ENCODE data around the gene ZBTB40. TPM values are rescaled to one million over a fixed set of nuclear protein-coding genes. Genes with fewer than 3 reads are reported as not detected.

Gene ZBTB40
- polyA plus RNA-seq, 1 of the 3 experiments (the other 2 are of a cell fraction): 5.0 TPM

- Histone ChIP-seq H3K36me3 (replicated peaks in 1 of 2; ENCODE audit: control insufficient read depth in 1 of 2, insufficient read depth in 2 of 2, low read length in 1 of 2) (peaks cover 0 to 4% of the 10 kb centered on the region in 2 experiments), H3K9me2 (no peaks in the 10 kb centered on the region), H3K27me3 (ENCODE audit: insufficient read depth) (no peaks in the 10 kb centered on the region), H2AFZ (ENCODE audit: low read depth) (no peak overlapping the region), H4K20me1 (ENCODE audit: insufficient read depth) (no peaks in the 10 kb centered on the region), H3K4me3 (ENCODE audit: low read depth in 2 of 2, low read length in 1 of 2) (no peak overlapping the region), H3K79me2 (ENCODE audit: insufficient read depth) (peaks cover 4% of the 10 kb centered on the region), H3F3A (replicated peaks; ENCODE audit: insufficient read depth) (no peaks in the 10 kb centered on the region), H3K9ac (no peak overlapping the region), H3K4me2 (no peak overlapping the region), H3K4me1 (ENCODE audit: control insufficient read depth in 1 of 2, insufficient read depth in 2 of 2, low read depth in 1 of 2, low read length in 1 of 2) (peaks cover 0 to 15% of the 10 kb centered on the region in 2 experiments; a peak in 2 of 4 replicates), H3K9me3 (peaks cover 4% of the 10 kb centered on the region; the same call in 1 of the 2 replicates), H3K27ac (ENCODE audit: low read depth in 2 of 2, low read length in 1 of 2) (no peak overlapping the region)
- ChIA-PET POLR2A (no interaction called here), CTCF (interaction anchor here (1.9 kb wide), 1 partner anchor 18 kb away, joined by 4 read pairs; no protein-coding TSS in a partner anchor)
- 93% methylated on average over 5 of the region's 5 CpGs for WGBS (ENCODE audit: low lambda C conversion rate)
- no peak for DNase-seq
- TF ChIP-seq GATA2 (CRISPR knock-in tag; IDR thresholded peaks at IDR 0.05) (no peak), RAD21 (IDR thresholded peaks at IDR 0.05; ENCODE audit: low read length) (no peak), PBX3 (IDR thresholded peaks at IDR 0.05) (no peak), TEAD4 (IDR thresholded peaks at IDR 0.05; ENCODE audit: borderline replicate concordance, insufficient read depth) (no peak), NRF1 (IDR thresholded peaks at IDR 0.05; ENCODE audit: low read depth, low read length) (no peak), MXI1 (IDR thresholded peaks at IDR 0.05; ENCODE audit: low read depth, low read length) (no peak), RCOR1 (IDR thresholded peaks at IDR 0.05; ENCODE audit: low read length) (no peak), CHD2 (IDR thresholded peaks at IDR 0.05; ENCODE audit: low read length, partially characterized antibody) (no peak), SMC3 (IDR thresholded peaks at IDR 0.05; ENCODE audit: low read depth, low read length) (no peak), USF2 (IDR thresholded peaks at IDR 0.05; ENCODE audit: borderline replicate concordance, low read depth, low read length) (no peak), ELF1 (IDR thresholded peaks at IDR 0.05) (no peak), GABPA (IDR thresholded peaks at IDR 0.05; ENCODE audit: low read depth) (no peak), YY1 (IDR thresholded peaks at IDR 0.05; ENCODE audit: low read depth) (no peak), TCF12 (IDR thresholded peaks at IDR 0.05) (no peak), USF1 (IDR thresholded peaks at IDR 0.05; ENCODE audit: borderline replicate concordance, low read depth) (no peak)
Measured at GRCh38 chr1:22476566-22476965, 24.9 kb downstream of the ZBTB40 start.

- no peaks in the 10 kb centered on the region for H4K20me1 ChIP-seq (ENCODE audit: insufficient read depth)
- H3F3A ChIP-seq (replicated peaks; ENCODE audit: insufficient read depth): no peaks in the 10 kb centered on the region
- H3K27me3 ChIP-seq (ENCODE audit: insufficient read depth): no peaks in the 10 kb centered on the region
- H3K9ac ChIP-seq: no peak overlapping the region
- H3K9me3 ChIP-seq: peaks cover 11% of the 10 kb centered on the region
- ChIA-PET POLR2A (no interaction called here), CTCF (no interaction called here)
- no peak overlapping the region for H3K4me2 ChIP-seq
- no peak overlapping the region for H2AFZ ChIP-seq (ENCODE audit: low read depth)
- peaks cover 17% of the 10 kb centered on the region; the same call in 1 of the 2 replicates for H3K79me2 ChIP-seq (ENCODE audit: insufficient read depth)
- H3K36me3 ChIP-seq (replicated peaks in 1 of 2; ENCODE audit: control insufficient read depth in 1 of 2, insufficient read depth in 2 of 2, low read length in 1 of 2): peaks cover 0 to 4% of the 10 kb centered on the region in 2 experiments
- no peak for TF ChIP-seq GATA2 (CRISPR knock-in tag; IDR thresholded peaks at IDR 0.05)
- TF ChIP-seq TAF1 (IDR thresholded peaks at IDR 0.05; ENCODE audit: borderline replicate concordance, low read depth, low read length): no peak
- no peak for TF ChIP-seq EP300 (IDR thresholded peaks at IDR 0.05; ENCODE audit: borderline replicate concordance in 1 of 2, low read depth in 1 of 2, low read length in 1 of 2)
- no peak for TF ChIP-seq SIN3A (IDR thresholded peaks at IDR 0.05; ENCODE audit: borderline replicate concordance, low read depth, low read length)
- no peak for TF ChIP-seq FOXJ3 (CRISPR knock-in tag; IDR thresholded peaks at IDR 0.05)
- WGBS (ENCODE audit: low lambda C conversion rate): 93% methylated on average over 2 of the region's 2 CpGs
- no peak overlapping the region for H3K27ac ChIP-seq (ENCODE audit: low read depth in 2 of 2, low read length in 1 of 2)
- H3K4me1 ChIP-seq (ENCODE audit: control insufficient read depth in 1 of 2, insufficient read depth in 2 of 2, low read depth in 1 of 2, low read length in 1 of 2): peaks cover 0 to 3% of the 10 kb centered on the region in 2 experiments; a peak in 1 of 4 replicates
- no peaks in the 10 kb centered on the region for H3K9me2 ChIP-seq
- DNase-seq: no peak
- no peak overlapping the region for H3K4me3 ChIP-seq (ENCODE audit: low read depth in 2 of 2, low read length in 1 of 2)
Measured at GRCh38 chr1:22483121-22483520, 31.5 kb downstream of the ZBTB40 start.
